22Rv1 (cell line): ENCODE measurements around the gene TSBP1.
"Not testable (repeated sequence)": the region's sequence is repeated elsewhere in the genome, so short reads cannot be mapped to it uniquely, and the experiment has no call there.

Experiments used
- H3K27ac ChIP-seq: fragments of 450-650 bp; 2 replicates; pipeline ENCODE4 v1.5.1; 2017
- CTCF ChIP-seq: fragments of 450-650 bp; IDR thresholded peaks from 2 replicates; pipeline ENCODE4 v1.5.1; 2017; ENCODE audit warnings: mild to moderate bottlenecking
- ZFX ChIP-seq: fragments of 450-650 bp; IDR thresholded peaks from 2 replicates; pipeline ENCODE4 v1.6.1; 2017; ENCODE audit warnings: antibody characterized with exemption, borderline replicate concordance

Gene TSBP1

GRCh38 chr6:32313964-32314363 is 57.7 kb downstream of the TSBP1 start:
- TF ChIP-seq ZFX (no peak), CTCF (no peak)
- no peak overlapping the region for H3K27ac ChIP-seq

- peak overlapping the region; percentile 12 for H3K27ac ChIP-seq
- no peak for TF ChIP-seq ZFX
- TF ChIP-seq CTCF: no peak
Measured at GRCh38 chr6:32298632-32299336, 72.9 kb downstream of the TSBP1 start.

GRCh38 chr6:32294980-32295379 is 76.7 kb downstream of the TSBP1 start:
- H3K27ac ChIP-seq: not testable (repeated sequence)

- TF ChIP-seq ZFX: no peak
- no peak for TF ChIP-seq CTCF
- no peak overlapping the region for H3K27ac ChIP-seq
Measured at GRCh38 chr6:32294566-32294965, 77.1 kb downstream of the TSBP1 start.

GRCh38 chr6:32293695-32294094 is 78.0 kb downstream of the TSBP1 start:
- TF ChIP-seq CTCF (no peak), ZFX (no peak)

GRCh38 chr6:32291543-32291942 is 80.2 kb downstream of the TSBP1 start:
- TF ChIP-seq ZFX (no peak), CTCF (no peak)
- no peak overlapping the region for H3K27ac ChIP-seq

More at GRCh38 chr6:32293695-32294094, 78.0 kb downstream of the TSBP1 start:
- H3K27ac ChIP-seq: no peak overlapping the region

GRCh38 chr6:32290886-32291450 is 80.7 kb downstream of the TSBP1 start:
- no peak overlapping the region for H3K27ac ChIP-seq
- TF ChIP-seq CTCF (no peak), ZFX (no peak)
